ENCODE data around the gene TMEM132E. TPM values are rescaled to one million over a fixed set of nuclear protein-coding genes. Genes with fewer than 3 reads are reported as not detected.

TMEM132E gene
- total RNA-seq, 1 experiment from 2014 or later: not detected

- no peak for DNase-seq (ENCODE audit: low read depth)
These were observed 9.8 kb upstream of the TMEM132E start for GRCh38 chr17:34569591-34569990.

- DNase-seq (ENCODE audit: low read depth): no peak
These were observed 8.9 kb upstream of the TMEM132E start for GRCh38 chr17:34570506-34570905.

- DNase-seq (ENCODE audit: low read depth): no peak
These were observed 7.8 kb upstream of the TMEM132E start for GRCh38 chr17:34571428-34572130.

GRCh38 chr17:34572483-34572882 is 6.9 kb upstream of the TMEM132E start:
- DNase-seq (ENCODE audit: low read depth): no peak

GRCh38 chr17:34575182-34575581 is 4.2 kb upstream of the TMEM132E start:
- no peak for DNase-seq (ENCODE audit: low read depth)

GRCh38 chr17:34578016-34578415 is 1.4 kb upstream of the TMEM132E start:
- no peak for DNase-seq (ENCODE audit: low read depth)

GRCh38 chr17:34578656-34579016 is 746 bp upstream of the TMEM132E start:
- no peak for DNase-seq (ENCODE audit: low read depth)

- no peak for DNase-seq (ENCODE audit: low read depth)
These were observed 750 bp downstream of the TMEM132E start for GRCh38 chr17:34579979-34580684.

- DNase-seq (ENCODE audit: low read depth): no peak
These were observed 1.5 kb downstream of the TMEM132E start for GRCh38 chr17:34580685-34581445.

GRCh38 chr17:34581446-34582184 is 2.2 kb downstream of the TMEM132E start:
- no peak for DNase-seq (ENCODE audit: low read depth)

GRCh38 chr17:34582185-34582900 is 3.0 kb downstream of the TMEM132E start:
- DNase-seq (ENCODE audit: low read depth): no peak

- DNase-seq (ENCODE audit: low read depth): no peak
These were observed 3.5 kb downstream of the TMEM132E start for GRCh38 chr17:34582901-34583245.

- DNase-seq (ENCODE audit: low read depth): no peak
These were observed 5.5 kb downstream of the TMEM132E start for GRCh38 chr17:34584805-34585416.

GRCh38 chr17:34586346-34586846 is 7.0 kb downstream of the TMEM132E start:
- no peak for DNase-seq (ENCODE audit: low read depth)

- DNase-seq (ENCODE audit: low read depth): no peak
These were observed 8.9 kb downstream of the TMEM132E start for GRCh38 chr17:34588266-34588665.

GRCh38 chr17:34589120-34589965 is 10.0 kb downstream of the TMEM132E start:
- DNase-seq (ENCODE audit: low read depth): no peak

- DNase-seq (ENCODE audit: low read depth): no peak
These were observed 12.6 kb downstream of the TMEM132E start for GRCh38 chr17:34592002-34592401.

- no peak for DNase-seq (ENCODE audit: low read depth)
These were observed 17.5 kb downstream of the TMEM132E start for GRCh38 chr17:34596920-34597319.

- no peak for DNase-seq (ENCODE audit: low read depth)
These were observed 18.9 kb downstream of the TMEM132E start for GRCh38 chr17:34598161-34598776.

All from LHCN-M2 (cell line).